ENCODE measurements around the gene PVALEF.

The PVALEF gene

GRCh38 chr17:81167194-81167524, 1.9 kb downstream of the PVALEF start:
- TF ChIP-seq, protein P1, sequence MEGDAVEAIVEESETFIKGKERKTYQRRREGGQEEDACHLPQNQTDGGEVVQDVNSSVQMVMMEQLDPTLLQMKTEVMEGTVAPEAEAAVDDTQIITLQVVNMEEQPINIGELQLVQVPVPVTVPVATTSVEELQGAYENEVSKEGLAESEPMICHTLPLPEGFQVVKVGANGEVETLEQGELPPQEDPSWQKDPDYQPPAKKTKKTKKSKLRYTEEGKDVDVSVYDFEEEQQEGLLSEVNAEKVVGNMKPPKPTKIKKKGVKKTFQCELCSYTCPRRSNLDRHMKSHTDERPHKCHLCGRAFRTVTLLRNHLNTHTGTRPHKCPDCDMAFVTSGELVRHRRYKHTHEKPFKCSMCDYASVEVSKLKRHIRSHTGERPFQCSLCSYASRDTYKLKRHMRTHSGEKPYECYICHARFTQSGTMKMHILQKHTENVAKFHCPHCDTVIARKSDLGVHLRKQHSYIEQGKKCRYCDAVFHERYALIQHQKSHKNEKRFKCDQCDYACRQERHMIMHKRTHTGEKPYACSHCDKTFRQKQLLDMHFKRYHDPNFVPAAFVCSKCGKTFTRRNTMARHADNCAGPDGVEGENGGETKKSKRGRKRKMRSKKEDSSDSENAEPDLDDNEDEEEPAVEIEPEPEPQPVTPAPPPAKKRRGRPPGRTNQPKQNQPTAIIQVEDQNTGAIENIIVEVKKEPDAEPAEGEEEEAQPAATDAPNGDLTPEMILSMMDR (conservative IDR thresholded peaks at IDR 0.05), result no peak
- peak overlapping the region; percentile 97 for H3K27ac ChIP-seq

GRCh38 chr17:81167638-81168037, 2.3 kb downstream of the PVALEF start:
- no peak overlapping the region for H3K27ac ChIP-seq
- TF ChIP-seq, protein P1 (conservative IDR thresholded peaks at IDR 0.05), result no peak

- no peak overlapping the region for H3K27ac ChIP-seq
- TF ChIP-seq, protein P1 (conservative IDR thresholded peaks at IDR 0.05), result no peak
These were observed 4.6 kb downstream of the PVALEF start for GRCh38 chr17:81169870-81170309.

- TF ChIP-seq, protein P1 (conservative IDR thresholded peaks at IDR 0.05), result no peak
These were observed 5.6 kb downstream of the PVALEF start for GRCh38 chr17:81170727-81171494.

GRCh38 chr17:81171941-81172340, 6.6 kb downstream of the PVALEF start:
- no peak overlapping the region for H3K27ac ChIP-seq
- TF ChIP-seq, protein P1 (conservative IDR thresholded peaks at IDR 0.05), result no peak

More at GRCh38 chr17:81170727-81171494, 5.6 kb downstream of the PVALEF start:
- no peak overlapping the region for H3K27ac ChIP-seq

DNA sequence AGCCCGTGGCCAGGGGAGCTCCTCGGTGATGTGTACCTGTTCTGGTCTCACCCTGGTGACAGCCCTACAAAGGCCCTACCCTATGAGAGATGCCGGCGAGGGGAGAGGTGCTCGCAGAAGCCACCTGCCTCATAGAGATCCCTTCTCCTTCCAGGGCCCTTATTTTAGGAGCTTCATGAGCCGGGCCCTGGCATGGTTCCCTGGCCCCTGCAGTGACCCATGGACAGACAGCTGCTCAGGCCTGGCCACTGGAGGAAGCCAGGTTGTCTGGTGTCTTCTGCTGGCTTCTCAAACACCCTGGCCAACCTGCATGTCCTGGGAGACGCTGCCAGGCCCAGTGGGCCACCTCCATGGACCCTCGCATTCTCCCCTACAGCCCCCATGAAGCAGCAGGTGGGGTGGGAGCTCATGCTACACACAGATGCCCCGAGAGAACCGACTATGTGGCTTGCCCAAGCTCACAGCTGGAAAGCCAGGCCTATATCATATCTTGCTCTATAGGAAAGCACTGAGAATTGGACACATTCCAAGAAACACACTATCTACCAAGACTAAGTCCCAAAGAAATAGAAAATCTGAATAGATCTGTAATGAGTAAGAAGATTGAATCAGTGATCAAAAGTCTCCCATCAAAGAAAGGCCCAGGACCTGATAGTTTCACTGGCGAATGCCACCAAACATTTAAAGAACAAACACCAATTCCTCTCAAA, 7.9 kb downstream of the PVALEF start:
- TF ChIP-seq, protein P1 (conservative IDR thresholded peaks at IDR 0.05), result no peak
- H3K27ac ChIP-seq, result no peak overlapping the region

DNA sequence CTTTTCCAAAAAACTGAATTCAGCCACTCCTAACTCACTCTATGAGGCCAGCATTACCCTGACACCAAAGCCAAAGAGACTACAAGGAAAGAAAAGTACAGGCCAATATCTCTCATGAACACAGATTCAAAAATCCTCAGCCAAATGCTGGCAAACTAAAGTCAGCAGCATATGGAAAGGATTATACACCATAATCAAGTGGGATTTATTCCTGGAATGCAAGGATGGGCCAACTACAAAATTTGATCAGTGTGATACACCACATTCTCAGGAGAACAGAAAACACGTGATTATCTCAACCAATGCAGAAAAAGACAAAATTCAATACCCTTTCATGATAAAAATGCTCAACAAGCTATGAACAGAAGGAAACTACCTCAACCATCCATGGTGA, 8.5 kb downstream of the PVALEF start:
- TF ChIP-seq, protein P1 (conservative IDR thresholded peaks at IDR 0.05), result no peak
- H3K27ac ChIP-seq, result no peak overlapping the region
